Mucosa of descending colon (tissue), 3 donors: ENCODE data around the gene ZNF423. TPM values are rescaled to one million over a fixed set of nuclear protein-coding genes. Genes with fewer than 3 reads are reported as not detected.

Source experiments
- ATAC-seq: fragments of 200-7000 bp; cut with Tn5 transposase; one replicate; pipeline ENCODE4 v1.9.1; 2020; ENCODE audit warnings: mild to moderate bottlenecking, moderate library complexity
- DNase-seq, 3 donors: peaks; one replicate each; pipeline ENCODE4 v3.0.0-alpha.2; 2020
- H3K36me3 ChIP-seq: fragments of 200-600 bp; one replicate; pipeline ENCODE4 v1.8.0; 2021; ENCODE audit warnings: low read depth, mild to moderate bottlenecking
- H3K4me1 ChIP-seq: fragments of 200-600 bp; one replicate; pipeline ENCODE4 v1.8.0; 2021; ENCODE audit warnings: low read depth, mild to moderate bottlenecking
- H3K4me3 ChIP-seq: fragments of 200-600 bp; one replicate; pipeline ENCODE4 v1.8.0; 2021; ENCODE audit warnings: mild to moderate bottlenecking
- H3K9me3 ChIP-seq: fragments of 200-600 bp; one replicate; pipeline ENCODE4 v1.8.0; 2021; ENCODE audit warnings: mild to moderate bottlenecking
- CTCF ChIP-seq: fragments of 200-600 bp; IDR thresholded peaks from one replicate; pipeline ENCODE4 v1.8.0; 2022; ENCODE audit warnings: antibody characterized with exemption, mild to moderate bottlenecking
- intact Hi-C, 2 donors: fragments of 100-400 bp; cut with DNase I in 1 of 2; cut with micrococcal nuclease in 1 of 2; formaldehyde crosslinking; loops; one replicate each; pipeline versions ENCODE4 v1.11.0 to v1.11.1; 2022; cut with DNase I, micrococcal nuclease
- total RNA-seq, 3 donors: library from RNA; stranded (reverse); fragmentation: NEBNext Ultra II Directional in 2 of 3; extraction: Animal tissue kit (Norgen Biotek cat#: 25700) in 2 of 3; gene quantifications; one replicate each; pipeline versions ENCODE4 v1.2.1 to v1.2.4, GENCODE V29; 2021 to 2023
- donor health status: DM: no; HTN: no; CAD: no; lungs with moderate emphysema.
- donor health status: DM: no; HTN: no; CAD: no.
- donor health status: DM: no; HTN: yes; CAD: no.

The ZNF423 gene
- total RNA-seq, 3 donors from 2014 or later: 6.7 to 11.6 (median 11.0) TPM

- intact Hi-C loops: no loop called here
- DNase-seq (no peak), ATAC-seq (no peak)
- Histone ChIP-seq H3K4me3 (no peak overlapping the region), H3K4me1 (no peaks in the 10 kb centered on the region), H3K9me3 (no peaks in the 10 kb centered on the region), H3K36me3 (no peaks in the 10 kb centered on the region)
- no peak for TF ChIP-seq CTCF
Measured at GRCh38 chr16:49615576-49615975, 240.3 kb downstream of the ZNF423 start.

GRCh38 chr16:49610983-49611382 lies 244.9 kb downstream of the ZNF423 start:
- no peak for DNase-seq
- intact Hi-C loops: no loop called here
- no peak for TF ChIP-seq CTCF
- no peaks in the 10 kb centered on the region for H3K9me3 ChIP-seq
- H3K36me3 ChIP-seq: no peaks in the 10 kb centered on the region
- ATAC-seq: no peak
- no peak overlapping the region for H3K4me3 ChIP-seq
- no peaks in the 10 kb centered on the region for H3K4me1 ChIP-seq

GRCh38 chr16:49608779-49609178 lies 247.1 kb downstream of the ZNF423 start:
- Histone ChIP-seq H3K4me1 (no peaks in the 10 kb centered on the region), H3K4me3 (no peak overlapping the region), H3K36me3 (no peaks in the 10 kb centered on the region), H3K9me3 (no peaks in the 10 kb centered on the region)
- intact Hi-C loops: no loop called here
- DNase-seq: peak in 1 of 3 donors; percentile 10
- TF ChIP-seq CTCF: no peak
- ATAC-seq: peak; percentile 58

GRCh38 chr16:49608098-49608497 lies 247.8 kb downstream of the ZNF423 start:
- DNase-seq (peak in 1 of 3 donors; percentile 65), ATAC-seq (peak; percentile 62)
- no peak overlapping the region for H3K4me3 ChIP-seq
- H3K9me3 ChIP-seq: no peaks in the 10 kb centered on the region
- no peak for TF ChIP-seq CTCF
- H3K36me3 ChIP-seq: no peaks in the 10 kb centered on the region
- intact Hi-C loops: no loop called here
- no peaks in the 10 kb centered on the region for H3K4me1 ChIP-seq

GRCh38 chr16:49605536-49606254 lies 250.2 kb downstream of the ZNF423 start:
- intact Hi-C loops: no loop called here
- H3K4me1 ChIP-seq: no peaks in the 10 kb centered on the region
- DNase-seq: no peak
- no peaks in the 10 kb centered on the region for H3K9me3 ChIP-seq
- no peak overlapping the region for H3K4me3 ChIP-seq
- no peak for TF ChIP-seq CTCF
- no peaks in the 10 kb centered on the region for H3K36me3 ChIP-seq
- ATAC-seq: no peak
